MV-4-11 (cell line): ENCODE data around the gene CELF2.
"Not testable (repeated sequence)": the region's sequence is repeated elsewhere in the genome, so short reads cannot be mapped to it uniquely, and the experiment has no call there.

Experiments used
- DNase-seq: peaks from one replicate; lab custom pipeline; 2025; lab: John Stamatoyannopoulos, UW

Gene CELF2

GRCh38 chr10:11097686-11098085 lies 80.0 kb downstream of the CELF2 start:
- DNase-seq, result no peak

GRCh38 chr10:11098666-11099065 lies 81.0 kb downstream of the CELF2 start:
- DNase-seq, result no peak

GRCh38 chr10:11104772-11105675 lies 87.4 kb downstream of the CELF2 start:
- DNase-seq, result no peak

- DNase-seq, result no peak
Observed at GRCh38 chr10:11105676-11106004, 88.0 kb downstream of the CELF2 start.

GRCh38 chr10:11106621-11107374 lies 89.1 kb downstream of the CELF2 start:
- no peak for DNase-seq

- DNase-seq, result no peak
Observed at GRCh38 chr10:11107948-11108347, 90.3 kb downstream of the CELF2 start.

- no peak for DNase-seq
Observed at GRCh38 chr10:11108356-11108755, 90.7 kb downstream of the CELF2 start.

GRCh38 chr10:11109590-11109989 lies 91.9 kb downstream of the CELF2 start:
- no peak for DNase-seq

- no peak for DNase-seq
Observed at GRCh38 chr10:11110539-11110938, 92.9 kb downstream of the CELF2 start.

- DNase-seq, result no peak
Observed at GRCh38 chr10:11111490-11111889, 93.8 kb downstream of the CELF2 start.

- no peak for DNase-seq
Observed at GRCh38 chr10:11112718-11113117, 95.0 kb downstream of the CELF2 start.

GRCh38 chr10:11113156-11113555 lies 95.5 kb downstream of the CELF2 start:
- no peak for DNase-seq

- DNase-seq, result no peak
Observed at GRCh38 chr10:11114269-11114668, 96.6 kb downstream of the CELF2 start.

- no peak for DNase-seq
Observed at GRCh38 chr10:11115337-11115736, 97.7 kb downstream of the CELF2 start.

- DNase-seq, result no peak
Observed at GRCh38 chr10:11116361-11116760, 98.7 kb downstream of the CELF2 start.

GRCh38 chr10:11116817-11117216 lies 99.1 kb downstream of the CELF2 start:
- DNase-seq, result no peak

GRCh38 chr10:11118686-11119085 lies 101.0 kb downstream of the CELF2 start:
- peak; percentile 40 for DNase-seq

- no peak for DNase-seq
Observed at GRCh38 chr10:11119843-11120242, 102.2 kb downstream of the CELF2 start.

GRCh38 chr10:11120711-11121110 lies 103.0 kb downstream of the CELF2 start:
- no peak for DNase-seq

- not testable (repeated sequence) for DNase-seq
Observed at GRCh38 chr10:11123892-11124291, 106.2 kb downstream of the CELF2 start.

GRCh38 chr10:11125004-11125403 lies 107.3 kb downstream of the CELF2 start:
- no peak for DNase-seq

- DNase-seq, result not testable (repeated sequence)
Observed at GRCh38 chr10:11127017-11127416, 109.3 kb downstream of the CELF2 start.

GRCh38 chr10:11131112-11131639 lies 113.5 kb downstream of the CELF2 start:
- no peak for DNase-seq
